Measurements from ENCODE around the gene SLC6A5.

SLC6A5 gene

GRCh38 chr11:20652150-20652806 is 52.9 kb downstream of the SLC6A5 start:
- no peak for DNase-seq (ENCODE audit: low read depth)
- TF ChIP-seq, protein P1, sequence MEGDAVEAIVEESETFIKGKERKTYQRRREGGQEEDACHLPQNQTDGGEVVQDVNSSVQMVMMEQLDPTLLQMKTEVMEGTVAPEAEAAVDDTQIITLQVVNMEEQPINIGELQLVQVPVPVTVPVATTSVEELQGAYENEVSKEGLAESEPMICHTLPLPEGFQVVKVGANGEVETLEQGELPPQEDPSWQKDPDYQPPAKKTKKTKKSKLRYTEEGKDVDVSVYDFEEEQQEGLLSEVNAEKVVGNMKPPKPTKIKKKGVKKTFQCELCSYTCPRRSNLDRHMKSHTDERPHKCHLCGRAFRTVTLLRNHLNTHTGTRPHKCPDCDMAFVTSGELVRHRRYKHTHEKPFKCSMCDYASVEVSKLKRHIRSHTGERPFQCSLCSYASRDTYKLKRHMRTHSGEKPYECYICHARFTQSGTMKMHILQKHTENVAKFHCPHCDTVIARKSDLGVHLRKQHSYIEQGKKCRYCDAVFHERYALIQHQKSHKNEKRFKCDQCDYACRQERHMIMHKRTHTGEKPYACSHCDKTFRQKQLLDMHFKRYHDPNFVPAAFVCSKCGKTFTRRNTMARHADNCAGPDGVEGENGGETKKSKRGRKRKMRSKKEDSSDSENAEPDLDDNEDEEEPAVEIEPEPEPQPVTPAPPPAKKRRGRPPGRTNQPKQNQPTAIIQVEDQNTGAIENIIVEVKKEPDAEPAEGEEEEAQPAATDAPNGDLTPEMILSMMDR (IDR thresholded peaks at IDR 0.05; ENCODE audit: control insufficient read depth, extremely low read depth, insufficient read depth) = no peak
- no peak overlapping the region for H3K4me3 ChIP-seq (ENCODE audit: low read depth, low read length)

DNA sequence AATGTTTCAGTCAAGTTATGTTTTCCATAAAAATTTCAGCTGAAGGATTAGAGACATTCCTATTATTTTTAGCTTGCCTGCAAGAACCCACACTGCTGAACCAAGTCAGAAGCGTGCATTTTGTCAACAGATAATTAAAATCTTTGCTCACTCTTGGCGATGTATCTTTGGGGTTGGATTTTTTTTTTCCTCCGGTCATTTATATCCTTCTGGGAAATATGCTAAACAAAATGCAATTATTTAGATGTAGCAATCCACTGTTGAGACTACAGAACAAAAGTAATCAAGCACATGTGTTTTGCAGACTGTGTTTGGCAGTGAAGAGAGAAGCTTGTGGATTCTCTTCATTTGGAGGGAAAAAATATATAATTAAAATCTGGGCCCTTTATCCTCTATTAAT is 54.6 kb downstream of the SLC6A5 start:
- H3K4me3 ChIP-seq (ENCODE audit: low read depth, low read length) = no peak overlapping the region
- no peak for DNase-seq (ENCODE audit: low read depth)
- TF ChIP-seq, protein P1 (IDR thresholded peaks at IDR 0.05; ENCODE audit: control insufficient read depth, extremely low read depth, insufficient read depth) = no peak

DNA sequence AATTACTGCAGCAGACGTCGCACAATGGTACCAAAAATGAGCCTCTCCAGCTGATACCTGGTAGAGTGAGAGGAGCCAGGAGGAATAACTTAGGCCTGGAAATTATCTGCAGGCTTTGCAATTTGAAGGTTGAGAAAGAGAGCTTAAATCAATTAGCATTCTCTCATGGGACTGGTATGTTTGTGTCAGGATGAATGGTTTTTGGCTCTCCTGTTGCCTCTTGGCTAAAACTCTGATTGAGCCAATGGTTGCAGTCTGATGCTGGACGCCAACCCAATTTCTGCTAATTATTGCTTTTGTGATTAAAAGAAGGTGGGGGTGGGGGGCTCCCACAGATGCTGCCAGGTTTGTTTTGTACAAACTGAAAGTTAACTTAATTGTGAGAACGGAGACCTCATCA is 57.5 kb downstream of the SLC6A5 start:
- no peak overlapping the region for H3K4me3 ChIP-seq (ENCODE audit: low read depth, low read length)
- TF ChIP-seq, protein P1 (IDR thresholded peaks at IDR 0.05; ENCODE audit: control insufficient read depth, extremely low read depth, insufficient read depth) = no peak
- DNase-seq (ENCODE audit: low read depth) = no peak

GRCh38 chr11:20658135-20658534 is 58.7 kb downstream of the SLC6A5 start:
- H3K4me3 ChIP-seq (ENCODE audit: low read depth, low read length) = no peak overlapping the region
- TF ChIP-seq, protein P1 (IDR thresholded peaks at IDR 0.05; ENCODE audit: control insufficient read depth, extremely low read depth, insufficient read depth) = no peak
- no peak for DNase-seq (ENCODE audit: low read depth)

DNA sequence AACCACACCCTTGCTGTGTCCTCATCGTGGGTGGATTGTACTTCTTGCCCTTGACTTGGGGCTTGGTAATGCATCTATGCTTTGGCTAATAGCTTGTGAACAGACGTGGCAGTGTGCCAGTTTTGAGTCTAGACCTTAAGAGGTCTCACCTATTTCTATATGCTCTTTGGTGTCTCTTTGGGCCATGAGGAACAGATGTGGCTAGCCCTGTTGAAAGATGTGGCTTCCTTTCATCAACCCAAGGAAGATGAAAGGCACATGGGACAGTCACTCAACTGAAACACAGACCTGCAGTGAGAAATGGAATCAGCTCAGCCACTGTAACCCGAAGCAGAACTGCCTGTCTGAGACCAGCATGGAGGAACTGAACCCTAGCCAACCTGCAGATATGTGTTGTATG is 62.0 kb downstream of the SLC6A5 start:
- TF ChIP-seq, protein P1 (IDR thresholded peaks at IDR 0.05; ENCODE audit: control insufficient read depth, extremely low read depth, insufficient read depth) = no peak
- DNase-seq (ENCODE audit: low read depth) = no peak
- H3K4me3 ChIP-seq (ENCODE audit: low read depth, low read length) = no peak overlapping the region

GRCh38 chr11:20661850-20662249 is 62.4 kb downstream of the SLC6A5 start:
- TF ChIP-seq, protein P1 (IDR thresholded peaks at IDR 0.05; ENCODE audit: control insufficient read depth, extremely low read depth, insufficient read depth) = no peak
- H3K4me3 ChIP-seq (ENCODE audit: low read depth, low read length) = no peak overlapping the region
- no peak for DNase-seq (ENCODE audit: low read depth)

Measured in LNCaP clone FGC (cell line).